GM10248 (cell line): ENCODE measurements around the gene MUSTN1.

Source experiments
- CTCF ChIA-PET: fragments of 300-600 bp; sonication (Branson Sonifier 250); formaldehyde crosslinking; extraction: SDS; loops from one replicate; lab custom pipeline; 2021; ENCODE audit warnings: antibody characterized with exemption; lab: Yijun Ruan, JAX
- POLR2A ChIA-PET: fragments of 350-650 bp; sonication (Branson Sonifier 250); formaldehyde crosslinking; extraction: SDS; loops from one replicate; lab custom pipeline; 2020; ENCODE audit warnings: antibody characterized with exemption; lab: Yijun Ruan, JAX
- DNase-seq: peaks from one replicate; pipeline ENCODE4 v3.0.0; 2012; ENCODE audit errors: extremely low spot score
- TF ChIP-seq, protein P1 (sequence below): IDR thresholded peaks from 2 replicates; pipeline ENCODE4 v1.5.1; 2012; ENCODE audit warnings: mild to moderate bottlenecking, low read depth; ENCODE audit errors: extremely low read depth, missing control alignments, control extremely low read depth

The MUSTN1 gene

DNA sequence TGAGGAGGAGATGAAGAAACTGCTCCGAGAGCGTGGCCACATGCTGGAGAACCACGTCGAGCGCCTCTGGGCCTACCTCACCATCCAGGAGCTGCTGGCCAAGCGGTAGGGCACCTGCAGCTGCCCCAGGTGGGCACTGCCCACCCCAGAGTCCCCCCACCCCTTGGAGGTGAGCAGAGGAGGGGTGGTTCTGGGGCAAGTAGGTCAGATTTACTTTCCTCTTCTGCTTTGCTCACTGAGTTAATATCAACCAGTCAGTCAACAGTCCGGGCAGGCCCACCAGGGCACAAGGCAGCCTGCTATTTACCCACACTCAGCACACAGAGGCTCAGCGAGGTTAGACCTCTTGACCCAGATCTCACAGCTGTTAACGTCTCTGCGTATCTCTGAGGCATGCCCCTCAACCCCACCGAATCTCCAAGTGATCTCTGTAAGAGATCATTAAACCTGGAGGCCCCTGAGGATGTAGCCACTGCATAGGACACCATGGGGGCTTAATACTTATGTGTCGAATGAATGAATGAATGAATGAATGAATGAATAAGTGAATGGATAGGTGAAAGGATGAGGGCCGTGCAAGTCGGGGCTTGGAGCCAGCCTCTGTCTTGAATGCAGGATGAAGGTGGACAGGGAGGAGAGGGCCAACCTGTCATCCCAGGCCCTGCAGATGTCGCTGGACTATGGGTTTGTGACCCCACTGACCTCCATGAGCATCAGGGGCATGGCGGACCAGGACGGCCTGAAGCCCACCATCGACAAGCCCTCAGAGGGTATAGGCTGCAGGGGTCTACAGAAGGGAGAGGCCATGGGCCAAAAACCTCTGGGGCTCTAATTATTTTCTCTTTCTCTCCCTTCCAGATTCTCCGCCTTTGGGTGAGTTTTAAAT, 48.2 kb downstream of the MUSTN1 start:
- ChIA-PET POLR2A (no interaction called here), CTCF (interaction anchor here (0.6 to 2.6 kb wide), 5 partner anchors 11 to 30 kb away, joined by 3 to 12 read pairs (median 3); no protein-coding TSS in a partner anchor)
- TF ChIP-seq, protein P1, sequence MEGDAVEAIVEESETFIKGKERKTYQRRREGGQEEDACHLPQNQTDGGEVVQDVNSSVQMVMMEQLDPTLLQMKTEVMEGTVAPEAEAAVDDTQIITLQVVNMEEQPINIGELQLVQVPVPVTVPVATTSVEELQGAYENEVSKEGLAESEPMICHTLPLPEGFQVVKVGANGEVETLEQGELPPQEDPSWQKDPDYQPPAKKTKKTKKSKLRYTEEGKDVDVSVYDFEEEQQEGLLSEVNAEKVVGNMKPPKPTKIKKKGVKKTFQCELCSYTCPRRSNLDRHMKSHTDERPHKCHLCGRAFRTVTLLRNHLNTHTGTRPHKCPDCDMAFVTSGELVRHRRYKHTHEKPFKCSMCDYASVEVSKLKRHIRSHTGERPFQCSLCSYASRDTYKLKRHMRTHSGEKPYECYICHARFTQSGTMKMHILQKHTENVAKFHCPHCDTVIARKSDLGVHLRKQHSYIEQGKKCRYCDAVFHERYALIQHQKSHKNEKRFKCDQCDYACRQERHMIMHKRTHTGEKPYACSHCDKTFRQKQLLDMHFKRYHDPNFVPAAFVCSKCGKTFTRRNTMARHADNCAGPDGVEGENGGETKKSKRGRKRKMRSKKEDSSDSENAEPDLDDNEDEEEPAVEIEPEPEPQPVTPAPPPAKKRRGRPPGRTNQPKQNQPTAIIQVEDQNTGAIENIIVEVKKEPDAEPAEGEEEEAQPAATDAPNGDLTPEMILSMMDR: no peak
- DNase-seq: no peak

DNA sequence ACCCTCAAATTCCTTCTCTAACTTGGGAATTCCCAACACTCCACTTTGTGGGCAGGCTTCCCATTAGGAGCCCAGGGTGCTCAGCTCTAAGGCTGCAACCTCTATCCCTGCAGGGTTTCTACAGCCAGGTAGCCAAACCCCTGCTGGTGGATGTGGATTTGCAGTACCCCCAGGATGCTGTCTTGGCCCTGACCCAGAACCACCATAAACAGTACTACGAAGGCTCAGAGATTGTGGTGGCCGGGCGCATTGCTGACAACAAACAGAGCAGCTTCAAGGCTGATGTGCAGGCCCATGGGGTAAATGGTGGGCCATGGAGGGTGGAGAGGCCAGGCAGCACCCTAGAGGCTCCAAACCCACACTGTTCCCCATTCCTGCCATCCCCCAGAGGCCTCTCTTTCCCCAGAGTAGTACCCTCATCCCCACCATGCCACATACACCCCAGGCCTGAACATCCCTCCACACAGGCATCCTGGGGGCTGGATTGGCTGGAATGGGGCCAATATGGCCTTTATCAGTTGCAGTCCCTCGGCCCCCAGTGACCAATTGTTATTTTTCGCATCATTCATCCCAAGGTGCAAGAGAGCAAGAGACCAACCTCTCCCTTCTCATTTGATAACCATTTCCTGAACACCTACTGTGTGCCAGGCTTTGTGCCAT, 49.8 kb downstream of the MUSTN1 start:
- no peak for DNase-seq
- ChIA-PET CTCF (interaction anchor here (1.1 to 2.1 kb wide), 2 partner anchors 13 to 14 kb away, joined by 3 to 10 read pairs; partner anchors contain the start of gene NEK4), POLR2A (no interaction called here)
- TF ChIP-seq, protein P1: no peak

DNA sequence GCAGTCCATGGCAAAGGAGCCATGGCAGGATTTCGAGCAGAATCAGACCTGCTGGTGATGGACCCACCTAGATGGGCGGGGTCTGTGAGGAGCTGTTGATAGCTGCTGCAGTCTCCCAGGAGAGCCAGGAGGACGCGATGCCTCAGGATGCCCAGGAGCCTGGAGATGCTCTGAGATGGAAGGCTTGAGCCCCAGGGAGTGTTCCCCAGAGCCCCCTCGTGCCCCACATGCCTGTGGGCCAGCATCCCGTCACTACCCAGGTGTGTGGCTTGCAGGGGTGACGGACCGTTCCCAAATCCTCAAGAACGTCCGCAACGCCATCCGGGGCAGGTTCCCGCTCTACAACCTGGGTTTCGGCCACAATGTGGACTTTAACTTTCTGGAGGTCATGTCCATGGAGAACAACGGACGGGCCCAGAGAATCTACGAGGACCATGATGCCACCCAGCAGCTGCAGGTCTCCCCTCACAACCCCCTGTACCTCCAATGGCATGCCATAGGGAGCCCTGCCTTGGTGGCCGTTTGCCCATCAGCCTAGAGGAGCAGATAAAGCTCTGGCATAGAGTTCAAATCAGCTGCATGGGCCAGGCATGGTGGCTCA, 50.7 kb downstream of the MUSTN1 start:
- POLR2A ChIA-PET: no interaction called here
- TF ChIP-seq, protein P1: no peak
- CTCF ChIA-PET: interaction anchor here (1.1 to 2.1 kb wide), 2 partner anchors 13 to 14 kb away, joined by 3 to 10 read pairs; partner anchors contain the start of gene NEK4
- no peak for DNase-seq

DNA sequence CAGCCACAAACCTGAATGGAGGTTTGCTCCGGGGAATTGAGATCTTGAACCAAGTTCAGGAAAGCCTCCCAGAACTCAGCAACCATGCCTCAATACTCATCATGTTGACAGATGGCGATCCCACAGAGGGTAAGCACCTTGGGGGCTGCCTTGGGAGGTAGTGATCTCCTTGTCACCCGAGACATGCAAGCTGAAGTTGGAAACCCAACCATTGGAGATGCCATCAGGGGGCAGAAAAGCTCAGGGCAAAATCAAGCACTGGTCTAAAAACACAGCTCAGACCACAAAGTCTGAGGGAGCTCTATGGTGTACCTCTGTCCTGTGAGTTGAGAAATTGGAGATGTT, 51.6 kb downstream of the MUSTN1 start:
- ChIA-PET CTCF (interaction anchor here (1.0 to 2.1 kb wide), 3 partner anchors 9 to 68 kb away, joined by 3 to 10 read pairs (median 3); no protein-coding TSS in a partner anchor), POLR2A (no interaction called here)
- no peak for DNase-seq
- TF ChIP-seq, protein P1: no peak
